AML-193 (cell line): ENCODE results near the gene JOSD2.

Experiments used
- DNase-seq, 2 experiments: peaks; one replicate each; lab custom pipeline; 2025; lab: John Stamatoyannopoulos, UW

JOSD2 gene

GRCh38 chr19:50493171-50493570 is 17.8 kb downstream of the JOSD2 start:
- no peak for DNase-seq

GRCh38 chr19:50492303-50493052 is 18.5 kb downstream of the JOSD2 start:
- DNase-seq, result no peak

- DNase-seq, result no peak
Measured at GRCh38 chr19:50490991-50491472, 20.0 kb downstream of the JOSD2 start.

GRCh38 chr19:50490411-50490811 is 20.6 kb downstream of the JOSD2 start:
- no peak for DNase-seq

GRCh38 chr19:50489461-50490011 is 21.5 kb downstream of the JOSD2 start:
- no peak for DNase-seq

GRCh38 chr19:50488389-50489194 is 22.4 kb downstream of the JOSD2 start:
- DNase-seq, result no peak

GRCh38 chr19:50486823-50487515 is 24.0 kb downstream of the JOSD2 start:
- no peak for DNase-seq

- DNase-seq, result no peak
Measured at GRCh38 chr19:50485284-50485955, 25.6 kb downstream of the JOSD2 start.

- no peak for DNase-seq
Measured at GRCh38 chr19:50482916-50483315, 28.1 kb downstream of the JOSD2 start.

- no peak for DNase-seq
Measured at GRCh38 chr19:50482271-50482855, 28.6 kb downstream of the JOSD2 start.

GRCh38 chr19:50481351-50482149 is 29.4 kb downstream of the JOSD2 start:
- DNase-seq, result no peak

- DNase-seq, result no peak
Measured at GRCh38 chr19:50480281-50481111, 30.5 kb downstream of the JOSD2 start.

- DNase-seq, result no peak
Measured at GRCh38 chr19:50479761-50480251, 31.2 kb downstream of the JOSD2 start.

- DNase-seq, result no peak
Measured at GRCh38 chr19:50478901-50479715, 31.9 kb downstream of the JOSD2 start.

GRCh38 chr19:50477751-50478515 is 33.1 kb downstream of the JOSD2 start:
- no peak for DNase-seq

- no peak for DNase-seq
Measured at GRCh38 chr19:50476907-50477238, 34.1 kb downstream of the JOSD2 start.

- peak; percentile 25 to 35 for DNase-seq
Measured at GRCh38 chr19:50476224-50476906, 34.6 kb downstream of the JOSD2 start, which contains the start of the genes EMC10 and GARIN5A. EMC10 (plus strand) TSS chr19:50476507; CDS start chr19:50476545, 38 bp downstream. GARIN5A (minus strand) TSS chr19:50476848; CDS start chr19:50476388, 460 bp downstream.
